HepG2 (cell line): ENCODE results near the gene JADE2. TPM values are rescaled to one million over a fixed set of nuclear protein-coding genes. Genes with fewer than 3 reads are reported as not detected.

Source experiments
- ARID4A ChIP-seq: sonication (generic); formaldehyde crosslinking; IDR thresholded peaks from 2 replicates; pipeline ENCODE4 v1.5.0; 2020; ENCODE audit warnings: mild to moderate bottlenecking, missing genetic modification reagents, borderline replicate concordance
- CSRNP2 ChIP-seq: sonication (generic); formaldehyde crosslinking; conservative IDR thresholded peaks from 2 replicates; pipeline ENCODE4 v1.8.0; 2022; ENCODE audit warnings: low read depth, missing genetic modification reagents
- ETV6 ChIP-seq: sonication (generic); formaldehyde crosslinking; conservative IDR thresholded peaks from 2 replicates; pipeline ENCODE4 v1.4.0; 2020; ENCODE audit warnings: missing genetic modification reagents
- GMEB1 ChIP-seq: sonication (generic); formaldehyde crosslinking; IDR thresholded peaks from 2 replicates; pipeline ENCODE4 v1.5.1; 2020; ENCODE audit warnings: missing genetic modification reagents, mild to moderate bottlenecking, borderline replicate concordance
- ISL2 ChIP-seq: sonication (generic); formaldehyde crosslinking; IDR thresholded peaks from 2 replicates; pipeline ENCODE4 v1.5.0; 2020; ENCODE audit warnings: missing genetic modification reagents
- MAFK ChIP-seq, 2 experiments: IDR thresholded peaks in 1 of 2; conservative IDR thresholded peaks in 1 of 2; 2 replicates each; pipeline ENCODE4 v1.6.1; 2011; ENCODE audit warnings: improper control_type of control experiment in 2 of 2, low read length in 2 of 2
- MLX ChIP-seq: IDR thresholded peaks from 2 replicates; pipeline ENCODE4 v1.6.1; 2016
- PHF20 ChIP-seq: sonication (generic); formaldehyde crosslinking; IDR thresholded peaks from 2 replicates; pipeline ENCODE4 v1.5.0; 2020; ENCODE audit warnings: mild to moderate bottlenecking, missing genetic modification reagents
- RARA ChIP-seq: IDR thresholded peaks from 2 replicates; pipeline ENCODE4 v1.6.1; 2016; ENCODE audit warnings: missing genetic modification reagents, missing compliant biosample characterization
- SIX1 ChIP-seq: sonication (generic); formaldehyde crosslinking; IDR thresholded peaks from 2 replicates; pipeline ENCODE4 v1.4.0; 2020; ENCODE audit warnings: missing genetic modification reagents, borderline replicate concordance
- TFDP1 ChIP-seq: IDR thresholded peaks from 2 replicates; pipeline ENCODE4 v1.6.1; 2016; ENCODE audit warnings: missing compliant biosample characterization, missing genetic modification reagents, borderline replicate concordance
- THAP8 ChIP-seq: sonication (generic); formaldehyde crosslinking; IDR thresholded peaks from 2 replicates; pipeline ENCODE4 v1.5.1; 2020; ENCODE audit warnings: missing genetic modification reagents, mild to moderate bottlenecking, borderline replicate concordance
- ZMYM3 ChIP-seq: sonication (generic); formaldehyde crosslinking; IDR thresholded peaks from 2 replicates; pipeline ENCODE4 v1.5.1; 2020; ENCODE audit warnings: mild to moderate bottlenecking, missing genetic modification reagents
- ZNF160 ChIP-seq: sonication (generic); formaldehyde crosslinking; IDR thresholded peaks from 2 replicates; pipeline ENCODE4 v1.8.0; 2022; ENCODE audit warnings: mild to moderate bottlenecking, inconsistent platforms, missing genetic modification reagents
- ZNF703 ChIP-seq: sonication (generic); formaldehyde crosslinking; IDR thresholded peaks from 2 replicates; pipeline ENCODE4 v1.5.1; 2020; ENCODE audit warnings: missing genetic modification reagents, mild to moderate bottlenecking, moderate library complexity, borderline replicate concordance
- ZNF790 ChIP-seq: sonication (generic); formaldehyde crosslinking; IDR thresholded peaks from 2 replicates; pipeline ENCODE4 v1.8.0; 2022; ENCODE audit warnings: missing genetic modification reagents, mild to moderate bottlenecking, borderline replicate concordance
- ZNF841 ChIP-seq: sonication (generic); formaldehyde crosslinking; IDR thresholded peaks from 2 replicates; pipeline ENCODE4 v1.8.1; 2023; ENCODE audit warnings: missing genetic modification reagents, borderline replicate concordance
- polyA plus RNA-seq, 8 experiments: library from polyadenylated mRNA; depleted of rRNA in 3 of 8; stranded (reverse) in 7 of 8; unstranded in 1 of 8; fragments of >200 nt; fragmentation: Illumina TruSeq in 4 of 8; extraction: Trizol in 4 of 8; gene quantifications; 2 replicates each; pipeline versions ENCODE4 v1.2.1 to v1.2.3, GENCODE V29; 2011 to 2016; ENCODE audit warnings: low read depth in 4 of 8, missing spikeins in 1 of 8, mixed read lengths in 1 of 8; ENCODE audit not compliant: insufficient read depth in 1 of 8
- total RNA-seq, 5 experiments: library from RNA; depleted of rRNA; stranded (reverse); fragments of >200 nt; fragmentation: Illumina TruSeq; extraction: Trizol; gene quantifications; 2 replicates each; pipeline ENCODE4 v1.2.3, GENCODE V29; 2016; ENCODE audit warnings: low read depth in 1 of 5

JADE2 gene
- total and polyA plus RNA-seq, 2 of the 13 experiments (the other 11 are each of a cell fraction or from before 2014, with no cell fraction given), result 7.5 to 15.1 TPM

GRCh38 chr5:134526483-134527155, 1.1 kb downstream of the JADE2 start (continued):
- TF ChIP-seq ARID4A (peak; percentile 72), MLX (CRISPR knock-in tag) (peak; percentile 71; the same call in 1 of the 2 replicates), ZMYM3 (CRISPR knock-in tag) (0 out of 2 replicates have a peak, but pooled peaks have one; percentile 43), GMEB1 (CRISPR knock-in tag) (peak; percentile 37), ZNF790 (CRISPR knock-in tag) (peak; percentile 50; the same call in 1 of the 2 replicates), PHF20 (peak; percentile 13; the same call in 1 of the 2 replicates), ZNF160 (no peak), ETV6 (0 out of 2 replicates have a peak, but pooled peaks have one; percentile 62), ISL2 (CRISPR knock-in tag) (peak; percentile 66; the same call in 1 of the 2 replicates), ZNF841 (CRISPR knock-in tag) (0 out of 2 replicates have a peak, but pooled peaks have one; percentile 33), SIX1 (CRISPR knock-in tag) (0 out of 2 replicates have a peak, but pooled peaks have one; percentile 14), CSRNP2 (CRISPR knock-in tag) (no peak), TFDP1 (CRISPR knock-in tag) (peak; percentile 41; the same call in 1 of the 2 replicates), THAP8 (CRISPR knock-in tag) (peak; percentile 88), RARA (CRISPR knock-in tag) (no peak), ZNF703 (CRISPR knock-in tag) (peak; percentile 69; the same call in 1 of the 2 replicates), MAFK (conservative IDR thresholded peaks at IDR 0.05 in 1 of 2, IDR thresholded peaks at IDR 0.05 in 1 of 2; ENCODE audit: low read length in 2 of 2) (no peak)
